GM12892 (cell line): ENCODE data around the gene MTFMT.

Source experiments
- POLR2A ChIP-seq: IDR thresholded peaks from 2 replicates; pipeline ENCODE4 v1.6.1; 2011; ENCODE audit warnings: low read depth, low read length, control low read depth
- TAF1 ChIP-seq: IDR thresholded peaks from 2 replicates; pipeline ENCODE4 v1.6.1; 2011; ENCODE audit warnings: low read depth, mild to moderate bottlenecking, control low read depth, low read length, borderline replicate concordance

DNA sequence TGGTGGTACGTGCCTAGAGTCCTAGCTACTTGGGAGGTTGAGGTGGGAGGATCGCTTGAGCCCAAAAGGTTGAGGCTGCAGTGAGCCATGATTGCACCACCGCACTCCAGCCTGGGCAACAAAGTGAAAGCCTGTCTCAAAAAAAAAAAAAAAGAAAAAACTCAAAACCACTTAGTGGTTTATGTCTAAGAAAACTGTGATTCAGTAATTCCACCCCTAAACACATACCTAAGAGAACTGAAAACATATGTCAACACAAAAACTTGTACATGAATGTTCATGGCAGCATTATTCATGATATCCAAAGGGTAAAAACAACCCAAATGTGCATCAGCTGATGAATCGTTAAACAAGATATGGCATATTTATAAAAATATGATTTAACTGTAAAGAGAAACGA is 54.0 kb downstream of the MTFMT start:
- TF ChIP-seq TAF1 (no peak), POLR2A (no peak)
